Measurements from ENCODE around the gene MSX1. TPM values are rescaled to one million over a fixed set of nuclear protein-coding genes. Genes with fewer than 3 reads are reported as not detected.
"Not testable (repeated sequence)": the region's sequence is repeated elsewhere in the genome, so short reads cannot be mapped to it uniquely, and the experiment has no call there.

MSX1 gene
- 1 to 10 TPM in 10 of 12 donors, not detected in 2; 1.1 to 4.9 (median 1.7) TPM for polyA plus RNA-seq (ENCODE audit: insufficient read length in 12 of 12)
- long read RNA-seq, donor 1: 0 reads
- long read RNA-seq, donor 2: 0 reads
- long read RNA-seq, donor 3: 0 reads
- long read RNA-seq, donor 4: 0 reads
- long read RNA-seq, donor 5, partial matches to known transcripts: 0 of 2 reads
- long read RNA-seq, donor 5, other reads (novel, unspliced or antisense): 0 of 2 reads
- long read RNA-seq, donor 6: 0 reads
- long read RNA-seq, donor 7: 0 reads
- long read RNA-seq, donor 8: 0 reads
- long read RNA-seq, donor 9, partial matches to known transcripts: 0 of 2 reads
- long read RNA-seq, donor 9, other reads (novel, unspliced or antisense): 0 of 2 reads
- long read RNA-seq, donor 10, partial matches to known transcripts: 0 of 2 reads
- long read RNA-seq, donor 10, other reads (novel, unspliced or antisense): 0 of 2 reads
- long read RNA-seq, donor 11: 0 reads

GRCh38 chr4:4859325-4859798 is at the start of gene MSX1:
Gene MSX1 (plus strand): TSS chr4:4859665. CDS start chr4:4859900, 235 bp downstream.
- DNase-seq: peak; percentile 68

- DNase-seq: no peak
These were observed 49.2 kb upstream of the MSX1 start for GRCh38 chr4:4810092-4810774.

DNA sequence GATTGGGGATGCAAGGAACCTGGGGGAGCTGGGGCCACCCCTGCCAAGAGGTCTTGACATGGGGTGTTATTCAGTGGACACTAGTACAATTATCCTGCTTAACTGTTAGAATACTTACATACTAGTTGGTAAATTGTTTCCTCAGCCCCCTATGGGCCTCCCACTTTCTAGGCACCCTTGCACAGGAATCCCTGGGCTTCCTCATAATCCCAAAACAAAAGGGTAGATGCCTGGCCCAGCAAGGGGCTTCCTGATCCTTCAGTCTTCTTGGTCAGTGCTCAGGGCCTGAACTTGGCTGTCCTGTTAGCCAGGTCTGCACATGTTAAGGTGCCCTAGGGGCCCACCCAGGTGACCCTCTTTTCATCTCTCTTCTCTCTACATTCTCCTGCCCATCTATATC is 48.7 kb upstream of the MSX1 start:
- DNase-seq: no peak

- no peak for DNase-seq
These were observed 47.2 kb upstream of the MSX1 start for GRCh38 chr4:4812145-4812794.

DNA sequence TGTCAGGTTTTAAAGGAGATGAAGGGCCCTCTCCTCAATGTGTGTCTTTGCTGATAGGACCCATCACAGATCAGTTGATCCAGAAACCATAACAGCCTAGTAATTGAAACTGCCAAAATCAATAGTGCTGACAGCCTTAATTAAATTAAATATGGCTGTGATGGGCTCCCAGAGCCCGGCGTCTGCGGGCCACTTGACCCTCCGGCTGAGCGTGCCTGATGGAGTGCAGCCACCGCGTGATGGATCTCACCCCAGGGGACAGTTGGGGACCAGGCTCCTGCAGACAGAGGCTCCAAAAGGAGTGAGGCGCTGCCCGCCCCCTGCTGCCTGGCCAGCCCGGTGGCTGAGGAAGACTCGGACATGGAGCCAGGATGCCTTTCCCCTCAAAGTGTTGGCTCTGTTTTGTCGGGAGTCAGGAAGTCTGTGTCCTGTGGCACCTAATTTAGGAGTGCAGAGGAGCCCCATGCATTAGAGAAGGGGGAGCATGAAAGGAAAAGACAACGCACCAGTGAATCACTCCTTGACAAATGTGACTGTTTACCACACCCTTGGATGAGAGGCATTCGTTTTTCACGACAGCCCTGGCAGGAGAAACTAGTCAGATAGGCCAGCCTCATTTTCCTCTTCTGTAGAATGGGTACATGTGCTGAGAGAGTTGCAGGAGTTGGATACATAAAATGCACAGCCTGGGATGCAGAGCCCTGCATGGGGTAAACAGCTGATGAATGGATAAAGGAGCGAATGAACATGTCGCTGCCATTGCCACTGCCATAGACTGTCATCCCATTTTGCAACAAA is 40.9 kb upstream of the MSX1 start:
- no peak for DNase-seq

DNA sequence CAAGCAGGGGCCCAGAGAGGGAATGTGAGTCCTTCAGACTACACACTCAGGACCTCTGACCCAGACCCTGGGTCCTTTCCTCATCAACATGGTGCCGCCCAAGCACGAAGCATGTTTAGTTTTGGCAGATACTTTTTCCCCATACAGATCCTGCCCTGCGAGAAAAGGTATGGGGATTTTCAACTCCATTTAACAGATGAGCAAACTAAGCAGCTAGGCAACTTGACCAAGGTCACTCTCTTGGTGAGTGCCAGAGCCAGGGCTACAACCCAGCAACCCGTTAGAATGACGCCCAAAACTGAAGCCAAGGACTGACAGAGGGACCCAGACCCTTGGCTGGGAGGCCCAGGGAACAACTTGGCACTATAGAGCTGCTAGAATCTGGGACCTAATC is 40.3 kb upstream of the MSX1 start:
- no peak for DNase-seq

DNA sequence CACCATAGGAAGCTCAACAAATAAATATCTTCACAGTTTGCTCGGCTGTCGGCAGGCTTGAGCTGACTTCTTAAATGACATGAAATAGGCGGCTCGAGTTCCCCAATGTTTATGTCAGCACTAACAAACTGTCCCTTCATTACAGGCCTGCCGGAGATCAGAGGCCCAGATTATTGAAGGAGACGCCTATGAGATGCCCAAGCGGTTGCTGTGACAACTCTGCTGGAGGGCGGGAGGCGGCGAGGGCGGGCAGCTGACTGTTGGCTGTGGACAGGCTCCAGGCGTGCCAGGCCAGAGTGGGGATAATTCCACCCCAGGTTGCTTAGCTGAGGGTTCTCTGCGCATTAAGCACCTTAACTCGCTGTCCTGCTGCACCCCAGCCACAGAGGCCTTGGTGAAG is 39.2 kb upstream of the MSX1 start:
- DNase-seq: no peak

- no peak for DNase-seq
These were observed 38.7 kb upstream of the MSX1 start for GRCh38 chr4:4820739-4821138.

DNA sequence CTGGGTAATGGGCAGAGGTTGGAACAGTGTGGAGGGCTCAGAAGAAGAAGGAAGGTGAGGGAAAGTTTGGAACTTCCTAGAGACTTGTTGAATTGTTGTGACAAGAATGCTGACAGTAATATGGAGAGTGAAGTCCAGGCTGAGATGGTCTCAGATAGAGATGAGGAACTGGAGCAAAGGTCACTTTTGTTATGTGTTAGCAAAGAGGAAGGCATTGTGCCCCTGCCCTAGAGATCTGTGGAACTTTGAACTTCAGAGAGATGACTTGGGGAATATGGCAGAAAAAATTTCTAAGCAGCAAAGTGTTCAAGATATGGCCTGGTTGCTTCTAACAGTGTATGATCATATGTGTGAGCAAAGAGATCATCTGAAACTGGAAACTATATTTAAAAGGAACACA is 37.9 kb upstream of the MSX1 start:
- no peak for DNase-seq

DNA sequence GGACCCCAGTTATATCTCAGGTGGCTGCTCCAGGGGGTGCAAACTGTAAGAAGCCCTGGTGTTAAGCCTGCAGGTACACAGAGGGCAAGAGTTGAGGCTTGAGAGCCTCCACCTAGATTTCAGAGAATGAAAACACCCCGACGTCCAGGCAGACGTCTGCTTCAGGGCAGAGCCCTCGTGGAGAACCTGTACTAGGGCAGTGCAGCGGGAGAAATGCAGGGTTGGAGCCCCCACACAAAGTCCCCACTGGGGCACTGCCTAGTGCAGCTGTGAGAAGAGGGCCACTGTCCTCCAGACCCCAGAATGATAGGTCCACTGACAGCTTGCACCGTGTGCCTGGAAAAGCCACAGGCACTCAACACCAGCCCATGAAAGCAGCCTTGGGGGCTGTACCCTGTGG is 37.2 kb upstream of the MSX1 start:
- DNase-seq: not testable (repeated sequence)

- DNase-seq: no peak
These were observed 35.8 kb upstream of the MSX1 start for GRCh38 chr4:4823621-4824162.

DNA sequence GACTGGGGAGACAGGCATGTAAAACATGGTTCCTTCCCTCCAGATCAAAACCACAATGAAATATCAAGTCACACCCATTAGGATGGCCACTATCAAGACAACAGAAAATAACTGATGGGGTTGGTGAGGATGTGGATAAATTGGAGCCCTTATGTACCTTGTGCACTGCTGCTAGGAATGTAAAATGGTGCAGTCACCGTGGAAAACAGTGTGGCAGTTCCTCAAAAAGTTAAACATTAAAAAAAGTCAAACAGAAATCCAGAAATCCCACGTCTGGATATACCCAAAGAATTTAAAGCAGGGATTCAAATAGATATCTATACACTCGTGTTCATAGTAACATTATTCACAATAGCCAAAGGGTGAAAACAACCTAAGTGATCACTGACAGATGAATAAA is 35.2 kb upstream of the MSX1 start:
- DNase-seq: no peak

- DNase-seq: no peak
These were observed 34.0 kb upstream of the MSX1 start for GRCh38 chr4:4825431-4825830.

DNA sequence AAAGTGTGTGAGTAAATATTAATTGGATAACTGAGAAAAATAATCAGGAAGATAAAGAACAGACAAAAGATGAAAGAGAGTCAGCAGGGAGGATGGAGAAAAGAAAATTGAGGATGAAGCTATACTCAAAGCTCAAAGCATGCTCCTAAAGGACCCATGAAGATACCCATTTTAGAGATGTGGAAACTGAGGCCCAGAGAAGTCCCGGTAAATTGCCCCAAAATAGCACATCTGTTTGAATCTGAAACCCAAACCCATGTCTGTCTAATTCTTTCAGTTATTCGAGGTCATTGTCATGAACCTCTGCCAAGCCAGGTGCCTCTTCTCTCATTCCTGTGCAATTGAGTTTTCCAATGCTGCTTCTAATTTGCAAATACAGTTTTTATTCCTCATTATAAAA is 29.6 kb upstream of the MSX1 start:
- no peak for DNase-seq

DNA sequence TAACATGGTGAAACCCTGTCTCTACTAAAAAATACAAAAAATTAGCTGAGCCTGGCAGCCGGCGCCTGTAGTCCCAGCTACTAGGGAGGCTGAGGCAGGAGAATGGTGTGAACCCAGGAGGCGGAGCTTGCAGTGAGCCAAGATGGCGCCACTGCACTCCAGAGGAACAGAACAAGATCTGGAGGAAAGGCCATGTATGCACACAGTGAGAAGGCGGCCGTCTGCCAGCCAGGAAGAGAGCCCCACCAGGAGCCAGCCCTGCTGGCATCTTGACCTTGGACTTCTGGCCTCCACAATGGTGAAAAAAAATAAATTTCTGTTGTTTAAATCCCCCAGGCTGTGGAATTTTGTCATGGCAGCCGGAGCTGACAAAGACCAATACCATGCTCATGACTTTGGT is 28.2 kb upstream of the MSX1 start:
- DNase-seq: no peak

- no peak for DNase-seq
These were observed 27.6 kb upstream of the MSX1 start for GRCh38 chr4:4831825-4832224.

DNA sequence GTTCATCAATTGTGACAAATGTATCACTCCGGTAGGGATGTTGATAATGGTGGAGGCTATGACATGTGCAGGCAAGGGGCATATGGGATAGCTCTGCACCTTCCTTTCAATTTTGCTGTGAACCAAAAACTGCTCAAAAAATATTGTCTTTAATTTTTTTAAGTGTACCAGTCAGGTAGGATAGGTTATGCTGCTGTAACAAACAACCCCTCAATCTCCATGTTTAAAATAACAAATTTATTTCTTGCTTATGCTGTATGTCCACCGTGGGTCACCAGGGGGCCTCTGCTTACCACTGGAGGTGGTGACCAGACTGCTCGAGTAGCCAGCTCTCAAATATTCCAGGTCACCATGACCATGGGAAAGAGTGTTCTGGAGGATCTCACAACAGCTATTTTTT is 23.4 kb upstream of the MSX1 start:
- no peak for DNase-seq

DNA sequence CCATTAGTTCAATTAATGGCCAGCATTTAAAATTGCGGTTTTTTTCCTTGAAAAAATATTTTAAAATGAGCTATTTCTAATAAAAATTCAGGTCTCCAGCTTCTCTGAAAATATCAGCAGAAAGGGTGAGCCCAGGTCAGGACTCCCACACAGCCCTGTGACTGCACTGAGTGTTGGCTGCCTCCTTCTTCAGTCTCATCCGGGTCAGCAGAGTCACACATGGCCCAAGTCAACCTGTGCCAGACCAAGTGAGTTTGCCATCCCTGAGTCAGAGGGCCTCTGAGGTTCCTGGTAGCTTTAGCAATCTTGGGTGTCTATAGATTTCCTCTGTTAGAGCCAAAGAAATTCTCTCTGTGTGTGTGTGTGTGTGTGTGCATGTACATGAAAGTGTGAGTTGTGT is 22.1 kb upstream of the MSX1 start:
- DNase-seq: no peak

DNA sequence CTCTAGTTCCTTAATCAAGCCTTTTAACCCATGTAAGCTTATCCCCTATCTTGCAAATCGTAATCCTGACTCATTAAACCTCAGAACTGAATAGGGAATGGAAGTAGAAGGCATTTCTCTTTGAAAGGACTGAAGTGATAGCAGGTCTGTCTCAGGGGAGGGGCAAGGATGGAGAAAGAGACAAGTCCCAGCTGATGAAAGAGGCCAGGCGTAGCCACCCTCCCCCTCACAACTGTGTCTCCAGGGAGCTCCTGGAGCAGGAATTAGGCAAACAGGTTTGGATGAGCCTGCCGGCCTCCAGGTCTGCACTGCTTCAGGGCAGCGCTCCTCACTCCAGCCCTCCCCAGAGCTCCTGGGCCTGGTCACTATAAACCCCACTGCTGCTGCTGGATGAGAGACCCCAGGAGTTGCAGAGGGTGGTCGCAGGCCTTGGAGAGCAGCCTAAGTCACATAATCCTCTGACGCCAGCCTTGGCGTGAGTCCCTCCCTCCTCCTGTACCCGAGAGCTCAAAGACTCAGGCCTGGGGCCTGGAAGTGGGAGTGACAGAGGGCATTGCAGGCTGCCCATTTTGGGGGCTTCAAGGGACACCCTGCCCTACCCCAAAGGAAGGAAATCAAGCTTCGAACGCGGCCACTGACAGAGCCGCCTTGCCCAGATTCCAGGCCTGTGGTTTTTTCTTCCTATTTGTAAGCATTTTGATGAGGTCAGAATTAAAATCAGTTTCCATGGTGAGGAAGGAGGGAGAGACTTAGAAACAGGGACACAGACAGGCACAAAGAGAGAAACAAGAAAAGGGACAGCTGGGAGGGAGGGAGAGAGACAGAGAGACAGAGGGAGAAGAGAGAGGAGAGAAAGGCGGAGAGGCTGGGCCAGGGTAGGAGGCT is 21.2 kb upstream of the MSX1 start:
- no peak for DNase-seq

Measured in muscle of arm (tissue), 14 donors.